NCI-H2227 treated with DMSO at 0.1 percent for 48 hours (cell line): ENCODE results near the gene CENPO.

Experiments
- DNase-seq: peaks from one replicate; lab custom pipeline; 2025; lab: John Stamatoyannopoulos, UW

CENPO gene

GRCh38 chr2:24863641-24864040 is 70.4 kb downstream of the CENPO start:
- no peak for DNase-seq

GRCh38 chr2:24866946-24867345 is 73.7 kb downstream of the CENPO start:
- no peak for DNase-seq

GRCh38 chr2:24870440-24870839 is 77.2 kb downstream of the CENPO start:
- DNase-seq: no peak

DNA sequence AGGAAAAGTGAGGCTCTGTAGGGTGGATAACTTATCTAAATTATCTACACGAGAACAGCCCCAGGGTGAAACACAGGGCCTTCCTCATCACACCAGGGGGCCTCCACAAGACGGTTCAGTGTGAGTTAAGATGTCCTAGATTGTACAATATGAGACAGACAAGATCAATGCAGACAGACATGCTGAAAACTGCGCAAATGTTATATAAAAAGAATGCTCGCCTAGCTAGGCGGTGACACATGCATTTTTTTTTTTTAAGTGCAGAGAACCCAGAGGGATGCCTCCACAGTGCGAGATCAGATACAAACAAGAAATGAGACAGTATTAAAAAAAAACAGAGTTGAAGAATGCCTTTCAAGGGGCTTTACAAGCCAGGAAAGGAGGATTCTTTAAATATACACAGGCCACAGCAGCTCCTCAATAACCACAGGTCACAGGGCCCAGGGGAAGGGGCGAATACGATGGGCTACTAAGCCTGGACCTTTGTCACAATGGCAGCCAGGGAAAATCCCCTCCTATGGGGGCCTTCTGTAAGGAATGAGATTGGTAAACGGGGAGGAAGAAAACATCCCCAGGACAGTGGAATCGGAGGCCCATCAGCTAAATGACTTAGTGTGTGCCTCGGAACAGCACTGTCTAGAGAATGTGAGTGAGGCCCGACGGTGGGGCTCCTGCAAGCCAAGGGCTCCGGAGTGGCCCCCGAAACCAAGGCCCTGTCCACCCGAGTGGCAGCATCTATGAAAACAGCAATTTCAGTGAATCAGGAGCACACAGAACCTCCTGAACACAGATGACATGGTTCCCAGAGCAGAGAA is 77.9 kb downstream of the CENPO start:
- no peak for DNase-seq

DNA sequence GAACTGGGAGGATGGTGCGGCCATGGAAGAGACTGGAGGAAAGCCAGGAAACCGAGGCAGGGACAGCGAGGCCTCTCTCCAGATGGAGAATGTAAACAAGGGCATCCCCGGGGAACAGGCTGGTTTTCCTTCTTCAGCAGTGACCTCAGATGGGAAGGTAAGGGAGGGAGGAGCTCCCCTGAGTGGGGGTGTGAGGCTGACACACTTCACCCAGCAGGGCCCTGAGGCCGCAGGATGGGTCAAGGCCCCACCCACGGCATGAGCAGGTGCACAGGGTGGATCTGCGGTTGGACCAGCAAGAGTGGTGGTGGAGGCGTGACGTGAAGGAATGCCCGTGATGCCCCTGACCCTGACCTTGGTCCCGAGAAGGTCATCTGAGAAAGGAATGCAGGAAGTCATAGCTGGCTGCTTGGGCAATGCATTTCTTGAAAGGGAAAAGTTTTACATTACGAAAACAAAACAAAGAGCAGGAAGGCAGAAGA is 78.7 kb downstream of the CENPO start:
- DNase-seq: no peak
